Stimulated activated CD4-positive, alpha-beta T cell treated with anti-CD3 and anti-CD28 coated beads, TNF-alpha, amount 100 ng/mL, for 4 hours (primary cell): ENCODE results near the gene VDAC2.
"Not testable (repeated sequence)": the region's sequence is repeated elsewhere in the genome, so short reads cannot be mapped to it uniquely, and the experiment has no call there.

Experiments
- DNase-seq, 3 experiments: peaks; one replicate each; pipeline ENCODE4 v3.0.0-alpha.2; 2020; ENCODE audit warnings: low read depth in 3 of 3

Gene VDAC2

DNA sequence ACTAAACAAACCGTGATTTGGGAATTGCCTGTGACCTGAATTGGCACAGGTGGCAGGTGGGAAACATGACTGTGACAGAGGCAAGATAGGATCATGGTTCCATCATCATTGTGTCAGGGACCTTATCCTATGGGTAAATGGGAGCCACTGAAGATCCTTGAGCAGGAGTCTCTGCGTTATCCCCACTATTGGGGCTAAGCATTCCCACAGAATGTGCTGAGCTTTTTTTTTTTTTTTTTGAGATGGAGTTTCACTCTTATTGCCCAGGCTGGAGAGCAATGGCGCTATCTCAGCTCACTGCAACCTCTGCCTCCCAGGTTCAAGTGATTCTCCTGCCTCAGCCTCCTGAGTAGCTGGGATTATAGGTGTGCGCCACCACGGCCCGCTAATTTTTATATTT is 10.6 kb upstream of the VDAC2 start:
- DNase-seq: not testable (repeated sequence)

DNA sequence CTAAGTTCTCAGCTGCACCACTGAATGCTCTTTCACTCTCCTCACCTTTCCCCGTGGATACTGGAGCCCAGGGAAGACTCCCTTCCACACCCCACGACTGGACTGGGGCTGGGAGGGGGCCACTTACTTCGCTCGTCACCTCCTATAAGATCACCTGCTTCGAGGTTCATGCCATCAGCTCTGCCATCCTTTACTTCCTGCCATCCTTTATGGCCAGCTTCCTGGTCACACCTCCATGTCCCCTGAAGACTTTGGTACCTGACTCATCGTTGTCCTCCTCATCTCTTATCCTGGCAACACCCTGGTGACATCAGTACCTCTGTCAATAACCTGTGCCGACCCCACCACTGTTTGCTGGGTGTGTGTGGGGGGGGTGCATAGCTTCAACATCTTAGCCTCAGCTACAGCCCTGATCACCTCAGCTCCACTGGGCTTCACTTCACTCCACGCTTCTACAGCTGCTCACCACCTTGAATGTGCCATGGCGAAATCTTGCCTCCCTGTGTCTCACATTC is 8.7 kb upstream of the VDAC2 start:
- DNase-seq: no peak

DNA sequence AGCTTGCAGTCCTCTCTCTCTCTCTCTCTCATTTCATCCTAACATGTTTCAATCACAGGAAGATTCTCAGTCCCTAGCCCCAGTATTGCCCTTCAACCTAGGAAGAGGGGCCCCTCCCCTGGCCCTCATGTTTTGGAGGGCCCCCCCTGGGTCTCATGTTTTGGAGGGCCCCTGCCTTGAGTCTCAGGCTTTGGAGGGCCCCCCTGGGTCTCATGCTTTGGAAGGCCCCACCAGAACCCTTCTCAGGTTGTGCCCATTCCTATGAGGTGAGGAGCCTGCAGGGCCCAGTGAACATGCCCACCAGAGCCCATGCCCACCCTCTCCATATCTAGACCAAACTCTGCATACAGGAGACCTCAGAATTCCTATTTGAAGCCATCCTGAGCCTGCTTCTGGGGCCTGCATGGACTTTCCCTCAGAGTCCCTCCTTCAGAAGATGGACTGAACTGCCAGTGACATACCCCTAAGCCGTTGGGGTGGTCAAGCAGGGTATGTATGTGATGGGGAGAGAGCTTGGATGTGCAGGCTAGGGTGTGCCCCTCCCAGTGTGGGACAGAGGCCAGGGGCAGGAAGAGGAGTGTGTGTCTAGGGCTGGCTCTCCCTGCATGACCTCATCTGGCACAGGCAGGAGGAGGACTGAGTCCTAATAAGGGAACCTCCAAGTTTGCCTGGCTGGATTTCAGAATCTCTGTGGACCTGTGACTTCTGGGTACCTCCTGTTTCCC is 8.1 kb upstream of the VDAC2 start:
- DNase-seq: no peak

DNA sequence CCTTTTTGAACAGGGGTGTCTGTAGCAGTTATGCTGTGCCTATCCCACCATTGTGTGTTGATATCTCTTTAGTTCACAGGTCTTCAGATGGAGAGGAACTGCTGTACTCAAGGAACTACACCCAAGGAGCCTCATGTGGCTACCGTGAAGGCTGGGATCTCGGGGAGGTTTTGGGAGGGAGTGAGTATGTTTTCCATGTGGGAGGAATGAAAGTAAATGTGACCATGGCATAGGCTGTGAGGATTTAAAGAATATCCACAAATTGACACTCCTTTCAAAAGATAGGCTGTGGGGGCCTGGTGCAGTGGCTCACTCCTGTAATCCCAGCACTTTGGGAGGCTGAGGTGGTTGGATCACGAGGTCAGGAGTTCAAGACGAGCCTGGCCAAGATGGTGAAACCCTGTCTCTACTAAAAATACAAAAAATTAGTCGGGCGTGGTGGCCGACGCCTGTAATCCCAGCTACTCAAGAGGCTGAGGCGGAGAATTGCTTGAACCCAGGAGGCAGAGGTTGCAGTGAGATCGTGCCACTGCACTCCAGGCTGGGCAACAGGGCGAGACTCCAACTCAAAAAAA is 7.5 kb upstream of the VDAC2 start:
- DNase-seq: not testable (repeated sequence)

DNA sequence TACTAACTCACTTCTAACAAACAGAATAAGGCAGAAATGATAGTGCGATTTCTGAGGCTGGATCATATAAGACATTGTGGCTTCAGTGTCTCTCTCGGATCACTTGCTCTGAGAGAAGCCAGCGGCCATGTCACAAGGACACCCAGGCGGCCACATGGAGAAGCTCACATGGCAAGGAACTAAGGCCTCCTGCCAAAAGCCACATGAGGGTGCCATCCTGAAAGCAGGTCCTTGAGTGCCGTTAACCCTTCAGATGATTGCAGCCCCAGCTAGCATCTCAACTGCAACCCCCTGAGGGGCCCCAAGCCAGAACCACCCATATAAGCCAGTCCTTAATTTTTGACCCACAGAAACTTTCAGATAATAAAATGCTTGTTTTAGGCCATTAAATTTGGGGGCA is 6.9 kb upstream of the VDAC2 start:
- DNase-seq: no peak

DNA sequence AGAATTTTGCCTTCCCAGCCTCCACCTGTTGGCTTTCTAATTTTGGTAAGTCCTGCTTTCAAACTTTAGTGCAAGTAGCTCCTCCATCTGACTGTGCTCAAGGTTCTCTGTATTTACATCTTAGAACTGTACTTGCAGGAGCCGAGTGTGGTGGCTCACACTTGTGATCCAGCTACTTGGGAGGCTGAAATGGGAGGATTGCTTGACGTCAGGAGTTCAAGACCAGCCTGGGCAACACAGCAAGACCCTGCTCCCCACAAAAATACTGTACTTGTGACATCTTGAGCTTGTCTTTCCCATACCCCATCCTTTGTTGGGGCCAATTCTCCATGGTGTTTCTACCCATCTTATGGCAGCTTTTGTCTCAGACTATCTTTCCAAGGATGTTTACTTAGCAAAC is 4.7 kb upstream of the VDAC2 start:
- DNase-seq: no peak

DNA sequence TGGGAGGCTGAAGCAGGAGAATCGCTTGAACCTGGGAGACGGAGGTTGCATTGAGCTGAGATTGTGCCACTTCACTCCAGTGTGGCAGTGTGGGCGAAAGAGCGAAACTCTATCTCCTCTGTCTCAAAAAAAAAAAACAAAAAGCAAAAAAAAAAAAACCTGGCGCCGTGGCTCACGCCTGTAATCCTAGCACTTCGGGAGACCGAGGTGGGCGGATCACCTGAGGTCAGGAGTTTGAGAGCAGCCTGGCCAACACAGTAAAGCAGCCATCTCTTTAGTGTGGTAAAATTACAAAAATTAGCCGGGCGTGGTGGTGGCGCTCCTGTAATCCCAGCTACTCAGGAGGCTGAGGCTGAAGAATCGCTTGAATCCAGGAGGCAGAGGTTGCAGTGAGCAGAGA is 4.0 kb upstream of the VDAC2 start:
- DNase-seq: not testable (repeated sequence)

DNA sequence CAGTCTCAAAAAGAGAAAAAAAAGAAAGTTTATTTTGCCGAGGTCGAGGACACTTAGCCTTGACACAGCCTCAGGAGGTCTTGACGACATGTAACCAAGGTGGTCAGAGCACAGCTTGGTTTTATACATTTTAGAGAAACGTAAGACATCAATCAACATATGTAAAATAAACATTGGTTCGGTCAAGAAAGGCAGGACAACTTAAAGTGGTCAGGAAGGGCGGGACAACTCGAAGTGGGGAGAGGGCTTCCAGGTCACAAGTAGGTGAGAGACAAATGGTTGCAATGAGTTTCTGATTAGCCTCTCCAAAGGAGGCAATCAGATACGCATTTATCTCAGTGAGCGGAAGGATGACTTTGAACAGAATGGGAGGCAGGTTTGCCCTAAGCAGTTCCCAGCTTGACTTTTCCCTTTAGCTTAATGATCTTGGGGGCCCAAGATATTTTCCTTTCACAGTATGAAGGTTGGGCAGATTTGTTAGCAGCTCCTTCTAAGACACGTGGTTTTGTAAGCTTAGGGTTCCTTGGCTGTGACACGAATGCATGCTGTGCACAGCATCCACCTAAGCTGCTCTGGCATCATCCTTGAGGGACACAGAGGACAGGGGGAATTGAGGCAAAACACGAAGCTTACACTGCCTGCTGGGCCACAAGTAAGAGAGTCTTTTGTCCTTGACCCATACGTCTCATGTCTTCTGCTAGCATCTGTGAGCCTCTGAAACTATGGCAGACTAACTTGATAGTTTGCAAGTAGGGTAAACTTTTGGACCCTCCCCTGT is 3.3 kb upstream of the VDAC2 start:
- DNase-seq: no peak

DNA sequence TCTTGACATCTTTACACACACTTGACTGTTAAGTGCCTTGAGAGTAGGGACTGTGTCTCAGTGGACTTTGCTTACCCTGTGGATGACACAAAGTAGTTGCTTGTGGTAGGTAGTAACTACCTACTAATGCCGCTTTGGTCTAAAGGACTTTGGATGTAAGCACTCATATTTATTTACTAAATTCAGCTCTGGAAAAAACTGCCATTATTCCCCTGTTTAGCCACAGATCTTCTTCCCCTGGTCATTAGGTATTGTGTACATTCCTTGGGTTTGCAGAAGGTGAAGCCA is 2.8 kb upstream of the VDAC2 start:
- no peak for DNase-seq

DNA sequence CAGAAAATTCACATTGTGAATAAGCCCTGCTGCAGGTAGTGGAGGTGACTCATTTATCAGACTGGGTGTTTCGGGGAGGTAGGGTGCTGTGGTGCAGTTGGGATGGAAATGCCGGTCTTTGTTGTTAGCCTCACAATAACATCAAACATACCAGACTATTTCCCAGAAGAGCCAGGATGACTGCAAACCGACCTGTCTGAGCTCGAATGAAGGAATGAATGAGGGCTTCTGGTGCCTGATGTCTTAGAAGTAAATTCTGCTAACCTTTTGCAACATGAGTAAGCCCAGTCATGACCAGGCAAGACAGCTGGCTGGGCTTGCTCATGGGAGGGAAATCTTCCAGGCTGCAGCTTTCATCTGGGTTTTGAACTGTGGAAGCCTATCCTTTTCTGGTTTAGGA is 2.4 kb upstream of the VDAC2 start:
- DNase-seq: no peak

DNA sequence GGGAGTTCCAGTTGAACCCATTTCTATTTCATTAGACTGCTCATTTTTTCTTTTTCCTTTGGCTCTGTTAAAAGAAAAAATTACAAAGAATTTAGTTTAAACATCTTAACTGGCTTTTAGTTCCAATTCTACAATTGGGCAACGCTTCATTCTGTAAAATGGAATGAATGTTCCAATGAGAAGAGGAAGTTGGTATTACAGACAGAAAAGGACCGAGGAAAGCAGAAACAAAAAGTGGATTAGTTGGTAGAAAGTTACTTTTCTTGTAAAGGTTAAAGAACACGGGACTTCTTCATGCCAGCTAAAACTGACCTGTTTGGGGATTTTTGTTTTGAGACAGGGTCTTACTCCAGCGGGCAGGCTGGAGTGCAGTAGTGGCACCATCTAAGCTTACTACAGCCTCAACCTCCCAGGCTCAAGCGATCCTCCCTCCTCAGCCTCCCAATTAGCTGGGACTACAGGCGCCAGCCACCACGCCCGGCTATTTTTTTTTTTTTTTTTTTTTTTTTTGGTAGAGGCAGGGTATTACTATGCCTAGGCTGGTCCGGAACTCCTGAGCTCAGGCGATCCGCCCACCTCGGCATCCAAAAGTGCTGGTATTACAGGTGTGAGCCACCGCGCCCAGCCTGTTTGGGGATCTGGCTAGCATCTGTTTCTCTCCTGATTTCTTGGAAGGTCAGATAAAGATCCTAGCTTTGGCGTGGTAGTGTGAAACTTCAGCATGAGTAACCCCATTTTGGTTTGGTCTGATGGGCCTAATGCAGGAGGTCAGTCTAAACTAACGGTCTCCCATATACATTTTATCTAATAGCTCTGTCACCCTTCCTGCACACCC is 1.3 kb upstream of the VDAC2 start:
- DNase-seq: no peak

DNA sequence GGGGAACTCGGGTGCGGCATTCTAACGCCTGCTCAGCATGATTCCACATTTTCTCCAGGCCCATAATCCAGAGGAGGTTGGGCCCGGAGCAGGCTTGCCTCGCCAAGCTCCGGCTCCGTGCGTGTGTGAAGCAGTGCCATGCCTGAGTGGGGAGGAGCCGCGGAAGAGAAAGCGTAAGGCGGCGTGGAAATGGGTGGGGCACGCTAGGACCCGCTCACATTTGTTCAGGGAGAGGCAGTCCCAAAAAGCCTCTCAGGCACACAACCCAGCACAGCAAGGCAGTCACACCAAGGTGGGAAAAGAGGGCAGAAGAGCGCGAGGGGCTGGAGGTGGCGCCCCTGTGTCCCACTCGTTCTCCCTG is 695 bp upstream of the VDAC2 start:
- DNase-seq: peak; percentile 50 to 63 (median 62)

DNA sequence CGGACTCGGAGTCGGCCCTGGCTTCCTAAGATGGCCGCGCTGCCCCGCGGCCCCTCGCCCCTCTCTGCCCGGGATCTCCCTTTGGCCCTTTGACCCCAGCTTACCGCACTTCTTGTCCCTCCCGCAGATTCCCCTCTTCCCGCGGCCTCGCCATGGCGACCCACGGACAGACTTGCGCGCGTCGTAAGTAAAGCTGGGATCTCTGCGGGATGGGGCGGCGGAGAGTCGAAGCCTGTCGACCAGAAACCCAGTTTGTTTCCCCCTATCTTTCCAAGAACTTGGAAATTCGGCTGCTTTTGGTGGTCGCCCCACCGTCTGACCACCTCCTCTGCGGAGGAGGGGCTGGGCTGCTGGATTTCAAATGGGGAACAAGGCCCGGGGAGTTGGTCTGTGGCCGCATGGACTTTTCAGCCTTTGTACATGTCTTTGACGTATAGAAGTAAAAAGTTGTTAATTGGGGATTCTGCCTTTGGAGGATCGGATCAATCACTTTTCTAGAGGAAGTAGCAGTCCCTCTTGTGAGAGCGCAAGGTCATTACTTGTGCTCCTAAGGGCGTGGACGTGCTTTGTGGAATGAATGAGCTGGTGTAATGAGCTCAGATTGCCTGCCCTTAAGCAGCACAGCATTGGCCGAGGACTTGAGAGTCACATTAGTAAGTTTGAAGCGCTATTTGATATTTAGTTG is 553 bp downstream of the VDAC2 start:
- peak in 1 of 3 experiments; percentile 13 for DNase-seq

DNA sequence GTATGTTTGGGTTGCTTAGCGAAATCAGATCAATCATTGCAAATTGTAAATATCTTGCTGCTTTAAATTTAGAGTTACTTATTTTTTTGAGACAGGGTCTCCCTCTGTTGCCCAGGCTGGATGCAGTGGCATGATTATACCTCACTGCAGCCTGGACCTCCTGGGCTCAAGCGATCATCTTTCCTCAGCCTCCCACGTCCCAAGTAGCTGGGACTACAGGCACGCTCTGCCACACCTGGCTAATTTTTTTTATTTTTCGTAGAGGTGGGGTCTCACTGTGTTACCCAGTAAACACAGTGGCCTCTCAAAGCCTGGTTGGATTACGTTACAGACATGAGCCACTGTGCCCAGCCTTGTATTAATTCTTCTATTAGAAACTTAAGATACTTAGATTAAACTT is 1.7 kb downstream of the VDAC2 start:
- no peak for DNase-seq

DNA sequence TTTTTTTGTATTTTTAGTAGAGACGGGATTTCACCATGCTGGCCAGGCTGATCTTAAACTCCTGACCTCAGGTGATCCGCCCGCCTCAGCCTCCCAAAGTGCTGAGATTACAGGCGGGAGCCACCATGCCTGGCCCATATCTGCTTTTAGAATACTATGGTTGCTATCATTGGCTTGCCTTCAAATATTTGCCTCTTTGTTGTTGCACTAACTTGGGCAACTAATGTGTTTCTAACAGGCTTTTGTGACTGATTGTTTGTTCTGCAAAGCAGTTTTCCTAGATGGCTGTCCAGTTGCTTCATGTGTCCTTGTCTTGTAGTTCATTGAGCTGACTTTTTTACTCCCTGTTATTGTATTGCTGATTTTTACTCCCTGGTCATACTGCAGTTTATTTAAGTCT is 9.7 kb downstream of the VDAC2 start:
- DNase-seq: no peak

DNA sequence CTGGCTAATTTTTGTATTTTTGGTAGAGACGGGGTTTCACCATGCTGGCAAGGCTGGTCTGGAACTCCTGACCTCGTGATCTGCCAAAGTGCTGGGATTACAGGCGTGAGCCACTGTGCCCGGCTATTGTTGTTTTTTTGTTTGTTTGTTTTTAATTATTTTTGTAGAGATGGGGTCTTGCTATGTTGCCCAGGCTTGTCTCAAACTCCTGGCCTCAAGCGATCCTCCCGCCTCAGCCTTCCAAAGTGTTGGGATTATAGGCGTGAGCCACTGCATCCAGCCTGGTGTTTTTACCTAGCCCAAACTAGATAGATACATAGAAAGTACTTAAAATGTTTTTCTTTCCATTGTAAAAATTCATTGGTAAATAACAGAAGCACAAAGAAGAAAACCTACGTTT is 10.9 kb downstream of the VDAC2 start:
- DNase-seq: not testable (repeated sequence)

DNA sequence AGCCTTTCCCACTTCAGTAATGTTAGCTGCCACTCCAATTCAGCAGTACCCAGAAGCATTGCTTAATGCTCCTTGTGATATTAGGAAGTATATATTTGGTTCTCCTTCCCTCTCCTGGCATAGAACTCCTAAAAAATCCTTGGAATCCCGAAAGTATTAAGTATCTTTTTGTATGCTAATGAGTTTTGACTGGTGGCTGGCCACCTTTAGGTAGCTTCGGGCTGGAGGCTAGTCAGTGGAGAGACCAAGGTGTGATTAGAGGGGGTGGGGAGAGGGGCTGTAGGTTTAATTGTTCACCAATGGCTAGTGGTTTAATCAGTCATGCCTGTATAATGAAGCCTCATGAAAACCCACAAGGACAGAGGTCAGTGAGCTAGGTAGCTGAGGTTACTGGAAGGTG is 12.9 kb downstream of the VDAC2 start:
- no peak for DNase-seq

DNA sequence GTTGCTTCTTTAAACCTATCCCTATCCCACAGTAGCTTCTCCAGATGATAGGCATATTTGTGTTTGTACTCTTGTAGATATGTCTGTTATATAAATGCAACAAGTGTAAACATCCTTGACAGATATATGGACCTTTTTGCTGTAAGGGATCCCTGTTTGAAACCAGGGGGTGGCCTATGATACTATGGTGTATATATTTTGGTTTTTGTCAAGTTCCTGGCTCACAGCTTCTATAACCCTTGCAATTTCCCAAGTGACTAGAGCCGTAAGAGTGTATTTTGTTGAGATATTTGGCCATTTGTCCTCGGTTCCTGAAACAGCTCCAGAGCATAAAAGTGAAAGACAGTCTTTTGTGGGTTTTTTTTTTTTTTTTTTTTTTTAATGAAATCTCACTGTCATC is 15.5 kb downstream of the VDAC2 start:
- no peak for DNase-seq

DNA sequence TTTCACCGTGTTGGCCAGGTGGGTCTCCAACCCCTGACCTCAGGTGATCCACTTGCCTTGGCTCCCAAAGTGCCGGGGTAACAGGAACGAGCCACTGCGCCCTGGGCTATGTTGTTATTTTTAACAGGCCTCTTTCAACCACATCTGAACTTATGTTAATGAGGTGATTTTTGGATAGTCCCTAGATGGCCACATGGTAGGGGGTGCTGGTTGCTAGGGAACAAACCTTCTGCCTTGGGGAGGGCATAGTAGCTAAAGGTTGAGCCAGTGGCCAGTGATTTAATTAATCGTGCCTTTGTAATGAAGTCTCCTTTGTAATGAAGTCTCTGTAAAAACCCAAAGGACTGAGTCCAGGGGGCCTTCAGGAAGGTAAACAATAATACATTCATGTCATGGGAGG is 16.1 kb downstream of the VDAC2 start:
- no peak for DNase-seq

DNA sequence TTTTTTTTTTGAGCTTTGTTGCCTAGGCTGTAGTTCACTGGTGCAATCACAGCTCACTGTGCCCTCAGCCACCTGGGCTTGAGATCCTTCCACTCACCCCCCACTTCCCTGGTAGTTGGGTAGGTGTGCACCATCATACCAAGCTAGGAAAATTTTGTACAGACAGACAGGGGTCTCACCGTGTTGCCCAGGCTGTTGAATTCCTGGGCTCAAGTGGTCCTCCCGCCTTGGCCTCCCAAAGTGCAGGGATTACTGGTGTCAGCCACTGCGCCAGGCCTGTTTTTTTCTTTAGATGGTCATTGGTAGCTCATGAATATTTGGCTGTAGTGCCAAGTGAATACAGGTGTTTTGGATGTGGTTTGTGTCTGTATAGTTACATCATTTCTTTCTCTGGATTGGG is 17.7 kb downstream of the VDAC2 start:
- DNase-seq: no peak

DNA sequence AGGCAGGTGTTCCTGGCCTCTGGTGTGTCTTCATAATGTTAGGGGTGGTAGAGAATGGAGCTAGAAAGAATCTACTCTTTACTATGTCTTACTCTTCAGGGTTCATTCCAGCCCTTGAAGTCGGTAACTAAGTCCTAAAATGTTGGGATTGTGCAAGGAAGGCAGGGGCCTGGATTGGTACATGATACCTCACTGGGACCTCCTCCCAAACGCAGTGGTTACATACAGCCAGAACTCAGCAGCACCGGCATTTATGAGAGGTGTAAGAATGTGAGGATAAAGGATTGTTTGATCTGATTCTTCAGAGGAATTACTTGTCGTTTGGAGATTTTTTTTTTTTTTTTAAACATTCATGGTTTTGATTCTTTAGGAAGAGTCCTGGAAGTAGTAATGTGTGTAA is 18.2 kb downstream of the VDAC2 start:
- no peak for DNase-seq

DNA sequence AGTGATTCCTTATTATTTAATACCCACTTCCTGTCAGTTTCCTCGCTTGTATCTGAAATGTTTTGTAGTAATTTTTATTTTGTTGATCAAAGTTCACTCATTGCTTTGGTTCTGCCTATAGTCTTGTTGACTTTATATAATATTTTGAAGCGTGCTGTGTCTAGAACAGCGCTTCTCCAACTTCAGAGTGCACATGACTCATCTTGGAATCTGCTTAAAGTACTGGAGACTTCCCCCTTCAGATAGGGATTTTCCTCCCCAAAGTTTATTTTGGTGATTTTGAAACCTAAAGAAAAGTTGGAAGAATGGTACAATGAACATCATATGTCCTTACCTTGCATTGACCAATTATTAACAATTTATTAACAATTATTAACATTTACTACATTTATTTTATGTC is 19.4 kb downstream of the VDAC2 start:
- DNase-seq: no peak
